Measurements from ENCODE around the gene TRIM66.
A peak's percentile ranks its signal among the peaks of the same experiment; 100 is the strongest.

The TRIM66 gene

GRCh38 chr11:8719211-8719649, 36.8 kb upstream of the TRIM66 start:
- Histone ChIP-seq H2AFZ (ENCODE audit: low read length) (no peak overlapping the region), H3K4me3 (ENCODE audit: low read length, poor library complexity, severe bottlenecking) (no peak overlapping the region), H3K9ac (ENCODE audit: low read depth, low read length, poor library complexity, severe bottlenecking) (no peak overlapping the region), H3K79me2 (ENCODE audit: insufficient read depth, low read length) (no peaks in the 10 kb centered on the region), H3K4me1 (ENCODE audit: insufficient read depth, low read length, poor library complexity, severe bottlenecking) (no peaks in the 10 kb centered on the region), H3K9me2 (replicated peaks; ENCODE audit: low read depth, low read length) (no peaks in the 10 kb centered on the region), H3F3A (ENCODE audit: low read depth) (no peaks in the 10 kb centered on the region), H4K20me1 (ENCODE audit: insufficient read depth, low read length, poor library complexity, severe bottlenecking) (no peaks in the 10 kb centered on the region), H3K9me3 (ENCODE audit: insufficient read depth, low read depth, low read length) (no peaks in the 10 kb centered on the region), H3K27me3 (ENCODE audit: insufficient read depth, low read length, poor library complexity, severe bottlenecking) (no peaks in the 10 kb centered on the region), H3K4me2 (ENCODE audit: low read depth, low read length, poor library complexity, severe bottlenecking) (no peak overlapping the region), H3K36me3 (ENCODE audit: insufficient read depth, low read length) (no peaks in the 10 kb centered on the region)
- TF ChIP-seq CTCF (conservative IDR thresholded peaks at IDR 0.05; ENCODE audit: low read length) (no peak), EZH2phosphoT487 (IDR thresholded peaks at IDR 0.05; ENCODE audit: borderline replicate concordance) (no peak)

- no peaks in the 10 kb centered on the region for H3K27me3 ChIP-seq (ENCODE audit: insufficient read depth, low read length, poor library complexity, severe bottlenecking)
- TF ChIP-seq CTCF (conservative IDR thresholded peaks at IDR 0.05; ENCODE audit: low read length) (no peak), EZH2phosphoT487 (IDR thresholded peaks at IDR 0.05; ENCODE audit: borderline replicate concordance) (no peak)
- H4K20me1 ChIP-seq (ENCODE audit: insufficient read depth, low read length, poor library complexity, severe bottlenecking), result no peaks in the 10 kb centered on the region
- no peaks in the 10 kb centered on the region for H3K36me3 ChIP-seq (ENCODE audit: insufficient read depth, low read length)
- no peaks in the 10 kb centered on the region for H3K9me2 ChIP-seq (replicated peaks; ENCODE audit: low read depth, low read length)
- H3K79me2 ChIP-seq (ENCODE audit: insufficient read depth, low read length), result no peaks in the 10 kb centered on the region
- no peak overlapping the region for H3K4me3 ChIP-seq (ENCODE audit: low read length, poor library complexity, severe bottlenecking)
- H2AFZ ChIP-seq (ENCODE audit: low read length), result peak overlapping the region; percentile 74; the same call in 1 of the 2 replicates
- H3K9ac ChIP-seq (ENCODE audit: low read depth, low read length, poor library complexity, severe bottlenecking), result no peak overlapping the region
- no peak overlapping the region for H3K4me2 ChIP-seq (ENCODE audit: low read depth, low read length, poor library complexity, severe bottlenecking)
- no peaks in the 10 kb centered on the region for H3F3A ChIP-seq (ENCODE audit: low read depth)
- no peaks in the 10 kb centered on the region for H3K9me3 ChIP-seq (ENCODE audit: insufficient read depth, low read depth, low read length)
- H3K4me1 ChIP-seq (ENCODE audit: insufficient read depth, low read length, poor library complexity, severe bottlenecking), result no peaks in the 10 kb centered on the region
These were observed 35.6 kb upstream of the TRIM66 start for GRCh38 chr11:8717876-8718753.

GRCh38 chr11:8717544-8717875, 35.0 kb upstream of the TRIM66 start:
- H3K4me3 ChIP-seq (ENCODE audit: low read length, poor library complexity, severe bottlenecking), result no peak overlapping the region
- no peaks in the 10 kb centered on the region for H3K9me2 ChIP-seq (replicated peaks; ENCODE audit: low read depth, low read length)
- no peaks in the 10 kb centered on the region for H4K20me1 ChIP-seq (ENCODE audit: insufficient read depth, low read length, poor library complexity, severe bottlenecking)
- TF ChIP-seq CTCF (conservative IDR thresholded peaks at IDR 0.05; ENCODE audit: low read length), result no peak
- TF ChIP-seq EZH2phosphoT487 (IDR thresholded peaks at IDR 0.05; ENCODE audit: borderline replicate concordance), result no peak
- H3K4me1 ChIP-seq (ENCODE audit: insufficient read depth, low read length, poor library complexity, severe bottlenecking), result no peaks in the 10 kb centered on the region
- no peaks in the 10 kb centered on the region for H3K36me3 ChIP-seq (ENCODE audit: insufficient read depth, low read length)
- H3K9ac ChIP-seq (ENCODE audit: low read depth, low read length, poor library complexity, severe bottlenecking), result no peak overlapping the region
- no peaks in the 10 kb centered on the region for H3K27me3 ChIP-seq (ENCODE audit: insufficient read depth, low read length, poor library complexity, severe bottlenecking)
- no peaks in the 10 kb centered on the region for H3K9me3 ChIP-seq (ENCODE audit: insufficient read depth, low read depth, low read length)
- H3K4me2 ChIP-seq (ENCODE audit: low read depth, low read length, poor library complexity, severe bottlenecking), result no peak overlapping the region
- H3F3A ChIP-seq (ENCODE audit: low read depth), result no peaks in the 10 kb centered on the region
- H3K79me2 ChIP-seq (ENCODE audit: insufficient read depth, low read length), result no peaks in the 10 kb centered on the region
- H2AFZ ChIP-seq (ENCODE audit: low read length), result peak overlapping the region; percentile 74; the same call in 1 of the 2 replicates

All from Loucy (cell line).